Skin epidermis (tissue), 12 donors: Measurements from ENCODE around the gene A4GNT.
A peak's percentile ranks its signal among the peaks of the same experiment; 100 is the strongest.

ENCODE experiments used
- H3K27ac ChIP-seq, 21 experiments: fragments of 200-600 bp; sonication (generic) in 11 of 21; one replicate each; pipeline ENCODE4 v1.5.0; 2020; ENCODE audit warnings: mild to moderate bottlenecking in 3 of 21, inconsistent platforms in 2 of 21, moderate library complexity in 2 of 21
- H3K4me3 ChIP-seq, 7 experiments: fragments of 200-600 bp; sonication (generic) in 2 of 7; one replicate each; pipeline ENCODE4 v1.5.0; 2020; ENCODE audit warnings: inconsistent platforms in 2 of 7, mild to moderate bottlenecking in 2 of 7, moderate library complexity in 1 of 7

Gene A4GNT

DNA sequence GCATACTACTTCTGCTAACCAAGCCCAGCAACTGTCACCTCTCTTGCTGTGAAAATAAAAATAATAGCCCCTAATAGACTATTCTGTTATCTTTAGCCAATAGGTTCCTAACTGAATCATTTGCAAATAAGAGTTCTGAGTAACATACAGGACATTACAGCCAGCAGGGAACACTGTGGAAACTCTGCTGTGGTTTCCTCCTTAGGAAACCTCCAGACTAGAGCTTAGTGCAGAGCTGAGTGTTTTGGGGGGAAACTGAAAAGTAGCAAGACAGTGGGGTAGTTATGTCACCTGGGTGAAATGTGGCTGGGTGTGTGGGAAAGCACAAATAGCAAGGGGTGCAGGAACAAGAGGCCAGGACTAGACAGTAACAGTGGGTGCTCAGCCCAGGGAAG, 49.2 kb downstream of the A4GNT start:
- Histone ChIP-seq H3K4me3 (no peak overlapping the region), H3K27ac (peak overlapping the region in 8 of 21 experiments; percentile 3 to 80 (median 39))

GRCh38 chr3:138082085-138082991, 49.9 kb downstream of the A4GNT start:
- H3K27ac ChIP-seq = peak overlapping the region in 19 of 21 experiments; percentile 12 to 80 (median 56)
- no peak overlapping the region for H3K4me3 ChIP-seq

- Histone ChIP-seq H3K27ac (peak overlapping the region in 20 of 21 experiments; percentile 12 to 80 (median 54)), H3K4me3 (no peak overlapping the region)
Observed at GRCh38 chr3:138081371-138082084, 50.7 kb downstream of the A4GNT start.

DNA sequence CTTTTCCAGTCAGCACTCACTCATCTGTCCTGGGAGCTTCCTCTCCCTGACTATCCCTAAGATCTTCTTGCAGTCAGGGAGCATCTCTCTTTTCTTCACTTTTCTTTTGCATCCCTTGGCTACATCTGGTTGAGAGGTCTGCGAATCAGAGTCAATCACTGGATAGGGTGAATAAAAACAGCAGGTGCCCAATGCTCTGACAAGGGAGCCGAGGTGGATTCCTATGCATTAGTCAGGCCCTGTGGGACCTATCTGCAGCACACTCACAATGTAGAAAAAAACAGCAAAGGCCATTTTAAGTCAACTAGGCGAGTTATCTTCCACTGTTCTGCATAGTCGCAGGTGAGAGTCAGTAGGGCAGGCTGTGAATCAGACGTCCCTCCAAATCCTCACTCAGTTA, 52.3 kb downstream of the A4GNT start:
- no peak overlapping the region for H3K4me3 ChIP-seq
- H3K27ac ChIP-seq = no peak overlapping the region

DNA sequence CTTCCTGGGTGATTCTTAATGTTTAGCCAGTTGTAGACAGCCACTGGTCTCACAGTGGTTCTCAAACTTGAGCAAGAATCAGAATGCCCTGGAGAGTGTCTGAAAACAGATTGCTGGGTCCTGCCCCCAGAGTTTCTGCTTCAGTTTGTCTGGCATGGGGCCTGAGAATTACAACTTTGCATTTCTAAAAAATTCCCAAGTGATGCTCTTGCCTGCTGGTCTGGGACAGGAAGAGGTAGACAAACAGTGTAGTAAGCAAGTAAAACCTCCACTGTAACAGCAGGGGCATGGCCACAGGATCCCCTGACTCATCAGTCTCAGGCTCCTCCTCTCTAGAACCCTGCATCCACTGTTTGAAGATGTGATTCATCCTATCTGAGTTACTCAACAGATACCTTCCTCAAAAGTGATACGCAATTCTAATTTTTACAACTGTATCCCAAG, 53.3 kb downstream of the A4GNT start:
- Histone ChIP-seq H3K4me3 (no peak overlapping the region), H3K27ac (no peak overlapping the region)

- Histone ChIP-seq H3K4me3 (no peak overlapping the region), H3K27ac (no peak overlapping the region)
Observed at GRCh38 chr3:138078096-138078495, 54.1 kb downstream of the A4GNT start.
